Adrenal gland (tissue), 5 donors: ENCODE results near the gene TGFBRAP1.

ENCODE experiments used
- POLR2A ChIP-seq, 2 donors: fragments of 450-650 bp; IDR thresholded peaks; one replicate each; pipeline ENCODE4 v1.6.1; 2017; ENCODE audit warnings: antibody characterized with exemption in 2 of 2, mild to moderate bottlenecking in 2 of 2, moderate library complexity in 1 of 2
- TF ChIP-seq, protein P1 (sequence below), 6 experiments: fragments of 450-650 bp in 4 of 6; fragments of 200-600 bp in 2 of 6; sonication (generic) in 1 of 6; IDR thresholded peaks; 1 replicate in 5 of 6; 2 replicates in 1 of 6; pipeline versions ENCODE4 v1.5.1 to v1.8.0; 2016 to 2021; ENCODE audit warnings: antibody characterized with exemption in 6 of 6, mild to moderate bottlenecking in 2 of 6, moderate library complexity in 1 of 6
- donor health status: DM: no; HTN: no; CAD: no.

DNA sequence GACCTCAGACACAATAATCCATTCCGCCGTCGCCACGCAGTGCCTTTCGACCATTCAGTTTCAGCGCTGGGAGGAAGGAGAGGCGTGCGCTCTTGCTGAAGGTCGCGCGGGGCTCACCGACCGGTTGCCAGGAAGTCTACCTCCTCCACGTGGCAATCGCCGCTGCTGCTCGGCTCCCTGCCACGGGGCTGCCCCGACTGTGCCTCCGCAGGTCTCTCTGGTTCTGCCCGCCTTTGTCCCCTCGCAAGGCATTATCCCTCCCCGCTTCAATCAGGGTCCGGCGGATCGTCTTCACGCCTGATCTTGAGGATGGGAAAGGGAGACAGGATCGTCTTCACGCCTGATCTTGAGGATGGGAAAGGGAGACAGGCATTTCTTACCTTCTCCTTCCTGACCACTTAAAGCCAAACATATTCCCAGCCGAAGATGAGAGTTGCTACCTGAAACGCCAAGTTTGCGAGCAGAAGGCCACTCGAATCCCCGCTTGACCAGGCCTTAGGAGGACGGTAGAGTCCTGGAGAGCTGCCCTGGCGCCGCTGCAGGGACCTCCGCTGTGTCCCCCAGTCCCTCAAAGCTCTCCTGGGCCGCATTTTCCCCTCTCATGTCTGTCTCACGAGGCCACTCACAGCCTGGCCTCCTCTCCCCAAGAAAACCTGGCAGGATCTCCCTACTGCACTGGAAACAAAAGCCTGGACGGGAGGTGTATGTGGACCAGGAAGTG, 92.3 kb downstream of the TGFBRAP1 start:
- TF ChIP-seq, protein P1, sequence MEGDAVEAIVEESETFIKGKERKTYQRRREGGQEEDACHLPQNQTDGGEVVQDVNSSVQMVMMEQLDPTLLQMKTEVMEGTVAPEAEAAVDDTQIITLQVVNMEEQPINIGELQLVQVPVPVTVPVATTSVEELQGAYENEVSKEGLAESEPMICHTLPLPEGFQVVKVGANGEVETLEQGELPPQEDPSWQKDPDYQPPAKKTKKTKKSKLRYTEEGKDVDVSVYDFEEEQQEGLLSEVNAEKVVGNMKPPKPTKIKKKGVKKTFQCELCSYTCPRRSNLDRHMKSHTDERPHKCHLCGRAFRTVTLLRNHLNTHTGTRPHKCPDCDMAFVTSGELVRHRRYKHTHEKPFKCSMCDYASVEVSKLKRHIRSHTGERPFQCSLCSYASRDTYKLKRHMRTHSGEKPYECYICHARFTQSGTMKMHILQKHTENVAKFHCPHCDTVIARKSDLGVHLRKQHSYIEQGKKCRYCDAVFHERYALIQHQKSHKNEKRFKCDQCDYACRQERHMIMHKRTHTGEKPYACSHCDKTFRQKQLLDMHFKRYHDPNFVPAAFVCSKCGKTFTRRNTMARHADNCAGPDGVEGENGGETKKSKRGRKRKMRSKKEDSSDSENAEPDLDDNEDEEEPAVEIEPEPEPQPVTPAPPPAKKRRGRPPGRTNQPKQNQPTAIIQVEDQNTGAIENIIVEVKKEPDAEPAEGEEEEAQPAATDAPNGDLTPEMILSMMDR (IDR thresholded peaks at IDR 0.05): no peak
- no peak for TF ChIP-seq POLR2A (IDR thresholded peaks at IDR 0.05)
